K562 (cell line): ENCODE data around the gene TMEM167B. TPM values are rescaled to one million over a fixed set of nuclear protein-coding genes. Genes with fewer than 3 reads are reported as not detected.
A peak's percentile ranks its signal among the peaks of the same experiment; 100 is the strongest.

Experiments
- ATAC-seq: fragments of 200-7000 bp; cut with Tn5 transposase; 3 replicates; pipeline ENCODE4 v1.9.1; 2020; ENCODE audit warnings: moderate library complexity
- BruUV-seq: library from RNA; stranded (reverse); fragments of 400-500 nt; replicated peaks from 2 replicates; lab custom pipeline; 2021; lab: Mats Ljungman, UMichigan
- CTCF ChIA-PET: fragments of 300-600 bp; formaldehyde crosslinking; extraction: SDS; loops from one replicate; lab custom pipeline; 2021; ENCODE audit warnings: low intra/inter-chr PET ratio; lab: Yijun Ruan, JAX
- POLR2A ChIA-PET: fragments of 300-600, 350-650 bp; sonication (Branson Sonifier 250); formaldehyde crosslinking; extraction: SDS; loops from one replicate; lab custom pipeline; 2021; ENCODE audit warnings: antibody characterized with exemption, inconsistent platforms; lab: Yijun Ruan, JAX
- DNase-seq, 4 experiments: peaks; one replicate each; pipeline versions ENCODE4 v3.0.0 to v3.0.0-alpha.2; 2011 to 2018; ENCODE audit warnings: low spot score in 3 of 4, mixed read lengths in 3 of 4; ENCODE audit errors: extremely low read depth in 1 of 4
- FAIRE-seq: peaks from 2 replicates; lab custom pipeline; 2011; peaks lifted over from hg19 to GRCh38; lab: Jason Lieb, UNC
- H2AFZ ChIP-seq: 2 replicates; pipeline ENCODE4 v1.6.0; 2011; ENCODE audit warnings: low read depth, low read length, control low read depth, inconsistent platforms
- H3K27ac ChIP-seq: fragments of 200-600 bp; 3 replicates; pipeline ENCODE4 v1.8.0; 2011; ENCODE audit warnings: low read depth, mild to moderate bottlenecking, control low read depth, inconsistent platforms, low read length, moderate library complexity, mixed read lengths; ENCODE audit errors: extremely low read depth
- H3K27me3 ChIP-seq, 2 experiments: fragments of 300-600 bp in 1 of 2; 2 replicates in 1 of 2; 3 replicates in 1 of 2; pipeline versions ENCODE4 v1.6.0 to v1.8.0; 2011; ENCODE audit warnings: inconsistent platforms in 2 of 2, low read length in 2 of 2, mild to moderate bottlenecking in 1 of 2, mixed read lengths in 1 of 2, moderate library complexity in 1 of 2; ENCODE audit not compliant: control insufficient read depth in 2 of 2, insufficient read depth in 2 of 2
- H3K36me3 ChIP-seq: fragments of 300-600 bp; 3 replicates; pipeline ENCODE4 v1.8.0; 2011; ENCODE audit warnings: mild to moderate bottlenecking, low read length, inconsistent platforms; ENCODE audit not compliant: control insufficient read depth, insufficient read depth
- H3K4me1 ChIP-seq, 2 experiments: fragments of 200-600 bp in 1 of 2; replicated peaks in 1 of 2; 2 replicates in 1 of 2; 3 replicates in 1 of 2; pipeline versions ENCODE4 v1.5.1 to v1.8.0; 2011; ENCODE audit warnings: inconsistent platforms in 2 of 2, low read length in 2 of 2, mild to moderate bottlenecking in 1 of 2, mixed read lengths in 1 of 2, moderate library complexity in 1 of 2; ENCODE audit not compliant: control insufficient read depth in 2 of 2, insufficient read depth in 2 of 2
- H3K4me2 ChIP-seq: 2 replicates; pipeline ENCODE4 v1.6.1; 2011; ENCODE audit warnings: low read length, control low read depth, inconsistent platforms, mixed read lengths; ENCODE audit not compliant: insufficient read depth
- H3K4me3 ChIP-seq: fragments of 200-600 bp; sonication (generic), shearing (Covaris generic); 2 replicates; pipeline ENCODE4 v1.5.1; 2016; ENCODE audit warnings: control low read depth, inconsistent platforms
- H3K79me2 ChIP-seq: fragments of 200-600 bp; 3 replicates; pipeline ENCODE4 v1.8.0; 2011; ENCODE audit warnings: low read length, inconsistent platforms; ENCODE audit not compliant: control insufficient read depth, insufficient read depth
- H3K9ac ChIP-seq, 2 experiments: 2 replicates each; pipeline versions ENCODE4 v1.6.0 to v1.6.1; 2011; ENCODE audit warnings: low read depth in 2 of 2, low read length in 2 of 2, control low read depth in 1 of 2, inconsistent platforms in 1 of 2, mild to moderate bottlenecking in 1 of 2, mixed read lengths in 1 of 2; ENCODE audit not compliant: insufficient read depth in 1 of 2
- H3K9me1 ChIP-seq: one replicate; pipeline ENCODE4 v1.6.0; 2011; ENCODE audit warnings: inconsistent platforms, mild to moderate bottlenecking, low read length, moderate library complexity; ENCODE audit not compliant: control insufficient read depth, insufficient read depth
- H3K9me3 ChIP-seq: replicated peaks from 2 replicates; pipeline ENCODE4 v1.5.1; 2011; ENCODE audit warnings: low read depth, low read length, inconsistent platforms; ENCODE audit not compliant: control insufficient read depth, insufficient read depth
- H4K20me1 ChIP-seq: replicated peaks from 2 replicates; pipeline ENCODE4 v1.6.1; 2011; ENCODE audit warnings: low read length, inconsistent platforms, mixed read lengths; ENCODE audit not compliant: control insufficient read depth, insufficient read depth
- ARID1B ChIP-seq: fragments of 450-650 bp; IDR thresholded peaks from 2 replicates; pipeline ENCODE4 v1.6.1; 2016; ENCODE audit warnings: antibody characterized with exemption, mild to moderate bottlenecking, inconsistent platforms
- C11orf30 ChIP-seq: fragments of 450-650 bp; IDR thresholded peaks from 2 replicates; pipeline ENCODE4 v1.6.1; 2016; ENCODE audit warnings: low read depth, mild to moderate bottlenecking
- CCAR2 ChIP-seq: fragments of 200-400 bp; formaldehyde crosslinking; IDR thresholded peaks from 2 replicates; pipeline ENCODE4 v1.6.1; 2017; ENCODE audit warnings: mild to moderate bottlenecking, low read depth, low read length
- DPF2 ChIP-seq: fragments of 450-650 bp; IDR thresholded peaks from 2 replicates; pipeline ENCODE4 v1.6.1; 2016
- HDAC2 ChIP-seq: fragments of 450-650 bp; IDR thresholded peaks from 2 replicates; pipeline ENCODE4 v1.6.1; 2016; ENCODE audit warnings: mild to moderate bottlenecking
- KDM4B ChIP-seq, 2 experiments: fragments of 450-650 bp in 1 of 2; sonication (generic) in 1 of 2; IDR thresholded peaks; 2 replicates each; pipeline ENCODE4 v1.6.1; 2016 to 2017; ENCODE audit warnings: borderline replicate concordance in 2 of 2, antibody characterized with exemption in 1 of 2, low read depth in 1 of 2, mild to moderate bottlenecking in 1 of 2
- MAFF ChIP-seq: IDR thresholded peaks from 2 replicates; pipeline ENCODE4 v1.6.1; 2012; ENCODE audit warnings: low read length, improper control_type of control experiment
- MAFG ChIP-seq: fragments of 450-650 bp; conservative IDR thresholded peaks from 2 replicates; pipeline ENCODE4 v1.6.1; 2016; ENCODE audit warnings: missing genetic modification characterization, missing compliant biosample characterization
- NFE2 ChIP-seq: IDR thresholded peaks from 2 replicates; pipeline ENCODE4 v1.6.1; 2014; ENCODE audit warnings: antibody characterized with exemption, low read depth
- SMARCA4 ChIP-seq: fragments of 450-650 bp; IDR thresholded peaks from 2 replicates; pipeline ENCODE4 v1.6.1; 2016
- TOE1 ChIP-seq, 2 experiments: fragments of 450-650 bp in 1 of 2; sonication (generic) in 1 of 2; formaldehyde crosslinking in 1 of 2; IDR thresholded peaks; 2 replicates each; pipeline versions ENCODE4 v1.7.1 to v1.8.0; 2016 to 2022; ENCODE audit warnings: borderline replicate concordance in 2 of 2, mild to moderate bottlenecking in 2 of 2, antibody characterized with exemption in 1 of 2, inconsistent platforms in 1 of 2, low read depth in 1 of 2, missing genetic modification reagents in 1 of 2, moderate library complexity in 1 of 2
- ZNF316 ChIP-seq: fragments of 450-650 bp; IDR thresholded peaks from 2 replicates; pipeline ENCODE4 v1.6.1; 2016
- ZNF589 ChIP-seq: fragments of 200-800 bp; sonication (Bioruptor generic); IDR thresholded peaks from 2 replicates; pipeline ENCODE4 v1.6.1; 2016; ENCODE audit warnings: low read depth, missing genetic modification characterization, missing compliant biosample characterization
- in situ Hi-C: fragments of 300-500 bp; cut with MboI; formaldehyde crosslinking; loops from 4 replicates; pipeline ENCODE4 v1.15.0; 2018; ENCODE audit warnings: inconsistent platforms, mixed read lengths
- intact Hi-C: fragments of 100-400 bp; cut with micrococcal nuclease; formaldehyde crosslinking; loops from 2 replicates; pipeline ENCODE4 v1.14.2; 2022
- polyA plus RNA-seq, 8 experiments: library from polyadenylated mRNA; depleted of rRNA in 4 of 8; stranded (reverse) in 5 of 8; unstranded in 3 of 8; fragments of >200 nt; fragmentation: Nextera tagmentation in 2 of 8; fragmentation: Illumina TruSeq in 1 of 8; extraction: Ambion mirVana in 2 of 8; extraction: Trizol in 1 of 8; gene quantifications; 2 replicates each; pipeline versions ENCODE4 v1.2.1 to v1.2.3, GENCODE V29; 2011 to 2014; ENCODE audit warnings: inconsistent platforms in 1 of 8, missing spikeins in 1 of 8
- total RNA-seq, 7 experiments: library from RNA; depleted of rRNA in 6 of 7; stranded (reverse); fragments of >200 nt in 6 of 7; fragmentation: Illumina TruSeq in 2 of 7; extraction: Trizol in 2 of 7; gene quantifications; 2 replicates each; pipeline versions ENCODE4 v1.2.1 to v1.2.3, GENCODE V29; 2011 to 2021; ENCODE audit warnings: low replicate concordance in 1 of 7

TMEM167B gene
- total and polyA plus RNA-seq, 9 of the 15 experiments (the other 6 are each of a cell fraction or from before 2014, with no cell fraction given), result 17.2 to 36.4 (median 32.2) TPM

GRCh38 chr1:109131800-109132199 lies 41.2 kb downstream of the TMEM167B start:
- ChIA-PET POLR2A (interaction anchor here (0.6 to 1.5 kb wide), 6 partner anchors 9 to 856 kb away, joined by 3 to 4 read pairs (median 3); no protein-coding TSS in a partner anchor), CTCF (no interaction called here)
- Histone ChIP-seq H4K20me1 (no peaks in the 10 kb centered on the region), H3K27ac (no peak overlapping the region), H3K9me3 (no peaks in the 10 kb centered on the region), H3K36me3 (no peaks in the 10 kb centered on the region), H3K4me1 (peaks cover 19 to 26% of the 10 kb centered on the region in 2 experiments; a peak in 3 of 5 replicates), H3K27me3 (no peaks in the 10 kb centered on the region), H3K4me3 (no peak overlapping the region), H3K79me2 (no peaks in the 10 kb centered on the region), H3K9me1 (no peaks in the 10 kb centered on the region), H2AFZ (peak overlapping the region; percentile 66; the same call in 1 of the 2 replicates), H3K9ac (no peak overlapping the region; a peak in 1 of 4 replicates), H3K4me2 (no peak overlapping the region; the same call in 1 of the 2 replicates)
- ATAC-seq, result peak; percentile 56
- TF ChIP-seq MAFF (peak; percentile 32; the same call in 1 of the 2 replicates), CCAR2 (no peak), DPF2 (peak; percentile 66), ZNF316 (peak; percentile 89), HDAC2 (0 out of 2 replicates have a peak, but pooled peaks have one; percentile 36), MAFG (peak; percentile 81), ZNF589 (CRISPR knock-in tag) (0 out of 2 replicates have a peak, but pooled peaks have one; percentile 41), ARID1B (peak; percentile 42; the same call in 1 of the 2 replicates), C11orf30 (peak; percentile 88), NFE2 (peak; percentile 80), TOE1 (IDR thresholded peaks at IDR 0.05; ENCODE audit: borderline replicate concordance) (no peak), TOE1 (CRISPR knock-in tag; IDR thresholded peaks at IDR 0.05; ENCODE audit: borderline replicate concordance, low read depth) (no peak), KDM4B (IDR thresholded peaks at IDR 0.05; ENCODE audit: borderline replicate concordance in 2 of 2, low read depth in 1 of 2) (no peak), SMARCA4 (peak; percentile 57; the same call in 1 of the 2 replicates)
- DNase-seq, result peak in 1 of 4 experiments; percentile 35
- FAIRE-seq, result no peak
- BruUV-seq, result no TSS peak
- intact Hi-C loops, result loop anchor here (5.0 kb wide), 1 partner anchor 61 kb away; no protein-coding TSS in a partner anchor
- in situ Hi-C loops, result no loop called here
